Lower lobe of right lung (tissue), 2 donors: Measurements from ENCODE around the gene MRI1. TPM values are rescaled to one million over a fixed set of nuclear protein-coding genes. Genes with fewer than 3 reads are reported as not detected.

Experiments used
- ATAC-seq, 2 donors: fragments of 200-7000 bp; cut with Tn5 transposase; one replicate each; pipeline ENCODE4 v1.9.1; 2020 to 2022; ENCODE audit warnings: mild to moderate bottlenecking in 2 of 2, moderate library complexity in 2 of 2
- DNase-seq: peaks from one replicate; pipeline ENCODE4 v3.0.0-alpha.2; 2020
- H3K27ac ChIP-seq: fragments of 200-600 bp; one replicate; pipeline ENCODE4 v1.8.0; 2022
- H3K27me3 ChIP-seq: fragments of 200-600 bp; one replicate; pipeline ENCODE4 v1.8.0; 2022; ENCODE audit warnings: low read depth
- H3K36me3 ChIP-seq: fragments of 200-600 bp; one replicate; pipeline ENCODE4 v1.8.0; 2022; ENCODE audit warnings: mild to moderate bottlenecking
- H3K4me1 ChIP-seq: fragments of 200-600 bp; one replicate; pipeline ENCODE4 v1.8.0; 2022
- H3K4me3 ChIP-seq: fragments of 200-600 bp; one replicate; pipeline ENCODE4 v1.8.0; 2022; ENCODE audit warnings: mild to moderate bottlenecking
- H3K9me3 ChIP-seq: fragments of 200-600 bp; one replicate; pipeline ENCODE4 v1.8.0; 2022
- CTCF ChIP-seq: fragments of 200-600 bp; IDR thresholded peaks from one replicate; pipeline ENCODE4 v1.8.0; 2022; ENCODE audit warnings: antibody characterized with exemption, mild to moderate bottlenecking
- intact Hi-C: fragments of 100-400 bp; cut with DNase I; formaldehyde crosslinking; loops from one replicate; pipeline ENCODE4 v1.11.0; 2022
- total RNA-seq: library from RNA; stranded (reverse); fragmentation: NEBNext Ultra II Directional; extraction: Animal tissue kit (Norgen Biotek cat#: 25700); gene quantifications from one replicate; pipeline ENCODE4 v1.2.1, GENCODE V29; 2021
- donor health status: DM: no; HTN: yes; CAD: no; lungs with severe emphysema.

Gene MRI1
- total RNA-seq, 1 donor from 2014 or later: 30.4 TPM

DNA sequence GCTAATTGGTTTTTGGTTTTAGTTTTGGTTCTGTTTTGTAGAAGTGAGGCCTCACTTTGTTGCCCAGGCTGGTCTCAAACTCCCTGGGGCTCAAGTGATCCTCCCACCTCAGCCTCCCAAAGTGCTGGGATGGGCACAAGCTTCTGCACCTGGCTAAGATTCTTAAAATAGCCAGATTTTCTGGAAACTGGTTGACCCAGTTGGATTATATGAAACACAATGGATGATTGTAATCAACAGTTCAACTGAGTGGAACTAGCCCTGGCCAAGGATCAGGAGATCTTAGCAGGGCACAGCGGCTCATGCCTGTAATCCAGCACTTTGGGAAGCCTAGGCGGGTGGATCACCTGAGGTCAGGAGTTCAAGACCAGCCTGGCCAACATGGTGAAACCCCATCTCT is 29.6 kb upstream of the MRI1 start:
- intact Hi-C loops: no loop called here
- ATAC-seq (no peak), DNase-seq (no peak)
- no peaks in the 10 kb centered on the region for H3K36me3 ChIP-seq
- no peak overlapping the region for H3K4me3 ChIP-seq
- H3K9me3 ChIP-seq: no peaks in the 10 kb centered on the region
- H3K27ac ChIP-seq: no peak overlapping the region
- TF ChIP-seq CTCF: no peak
- H3K4me1 ChIP-seq: peaks cover 19% of the 10 kb centered on the region
- H3K27me3 ChIP-seq: no peaks in the 10 kb centered on the region

GRCh38 chr19:13738073-13738472 is 26.2 kb upstream of the MRI1 start:
- no peak for TF ChIP-seq CTCF
- ATAC-seq: no peak
- Histone ChIP-seq H3K27me3 (no peaks in the 10 kb centered on the region), H3K36me3 (no peaks in the 10 kb centered on the region), H3K4me1 (no peaks in the 10 kb centered on the region), H3K27ac (no peak overlapping the region), H3K4me3 (no peak overlapping the region), H3K9me3 (no peaks in the 10 kb centered on the region)
- no peak for DNase-seq
- intact Hi-C loops: no loop called here

GRCh38 chr19:13741893-13742292 is 22.4 kb upstream of the MRI1 start:
- no peak overlapping the region for H3K4me3 ChIP-seq
- intact Hi-C loops: no loop called here
- no peaks in the 10 kb centered on the region for H3K36me3 ChIP-seq
- no peaks in the 10 kb centered on the region for H3K4me1 ChIP-seq
- ATAC-seq: no peak
- H3K9me3 ChIP-seq: no peaks in the 10 kb centered on the region
- no peak for DNase-seq
- no peak overlapping the region for H3K27ac ChIP-seq
- TF ChIP-seq CTCF: no peak
- H3K27me3 ChIP-seq: no peaks in the 10 kb centered on the region

DNA sequence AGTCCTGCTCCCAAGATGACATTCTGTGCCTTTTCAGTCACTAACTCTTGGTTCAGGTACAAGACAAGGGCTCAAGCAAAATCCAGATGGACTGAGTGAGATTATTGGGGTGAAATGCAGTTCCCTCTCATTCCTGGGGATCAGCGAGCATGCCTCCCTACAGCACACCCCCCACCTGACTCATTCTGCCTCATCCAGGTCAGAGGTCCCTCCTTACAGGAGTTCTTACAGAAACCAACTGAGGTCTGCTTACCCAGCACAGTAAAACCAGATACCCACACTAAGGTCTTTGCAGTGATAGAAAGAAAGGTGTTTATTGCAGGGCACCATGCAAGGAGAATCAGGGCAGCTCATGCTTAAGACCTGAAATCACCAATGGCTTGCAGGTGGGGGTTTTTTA is 21.6 kb upstream of the MRI1 start:
- no peak for TF ChIP-seq CTCF
- no peak overlapping the region for H3K4me3 ChIP-seq
- DNase-seq: no peak
- ATAC-seq: no peak
- H3K27me3 ChIP-seq: no peaks in the 10 kb centered on the region
- H3K4me1 ChIP-seq: no peaks in the 10 kb centered on the region
- intact Hi-C loops: no loop called here
- H3K9me3 ChIP-seq: no peaks in the 10 kb centered on the region
- H3K36me3 ChIP-seq: no peaks in the 10 kb centered on the region
- no peak overlapping the region for H3K27ac ChIP-seq

DNA sequence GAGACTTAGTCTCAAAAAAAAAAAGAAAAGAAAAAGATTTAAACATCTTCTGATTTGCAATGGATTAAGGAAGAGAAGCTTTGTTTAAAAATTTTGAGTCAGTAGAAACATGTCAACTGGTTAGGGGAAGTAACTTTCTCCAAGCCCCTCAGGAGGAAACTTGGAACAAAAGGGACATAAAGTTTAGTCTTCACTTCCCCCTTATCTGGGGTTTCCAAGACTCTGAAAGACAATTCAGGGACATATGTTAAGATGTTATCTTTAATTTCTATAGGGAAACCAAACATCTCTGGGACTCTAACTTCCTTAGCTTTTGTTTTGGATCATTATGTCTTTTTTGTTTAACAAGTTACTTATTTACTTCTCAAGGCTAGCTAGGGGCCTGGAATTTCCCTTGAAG is 20.1 kb upstream of the MRI1 start:
- Histone ChIP-seq H3K4me1 (peaks cover 10% of the 10 kb centered on the region), H3K9me3 (no peaks in the 10 kb centered on the region), H3K4me3 (no peak overlapping the region), H3K27me3 (no peaks in the 10 kb centered on the region), H3K27ac (peak overlapping the region; percentile 43), H3K36me3 (no peaks in the 10 kb centered on the region)
- ATAC-seq (no peak), DNase-seq (no peak)
- intact Hi-C loops: no loop called here
- no peak for TF ChIP-seq CTCF

GRCh38 chr19:13747098-13747453 is 17.2 kb upstream of the MRI1 start:
- no peak for ATAC-seq
- H3K27me3 ChIP-seq: no peaks in the 10 kb centered on the region
- intact Hi-C loops: no loop called here

More at GRCh38 chr19:13747098-13747453, 17.2 kb upstream of the MRI1 start:
- Histone ChIP-seq H3K4me3 (peak overlapping the region; percentile 73), H3K4me1 (peaks cover 10% of the 10 kb centered on the region), H3K27ac (peak overlapping the region; percentile 90), H3K9me3 (no peaks in the 10 kb centered on the region), H3K36me3 (peaks cover 12% of the 10 kb centered on the region)
- DNase-seq: no peak
- TF ChIP-seq CTCF: no peak
